Measurements from ENCODE around the gene MYF6.

DNA sequence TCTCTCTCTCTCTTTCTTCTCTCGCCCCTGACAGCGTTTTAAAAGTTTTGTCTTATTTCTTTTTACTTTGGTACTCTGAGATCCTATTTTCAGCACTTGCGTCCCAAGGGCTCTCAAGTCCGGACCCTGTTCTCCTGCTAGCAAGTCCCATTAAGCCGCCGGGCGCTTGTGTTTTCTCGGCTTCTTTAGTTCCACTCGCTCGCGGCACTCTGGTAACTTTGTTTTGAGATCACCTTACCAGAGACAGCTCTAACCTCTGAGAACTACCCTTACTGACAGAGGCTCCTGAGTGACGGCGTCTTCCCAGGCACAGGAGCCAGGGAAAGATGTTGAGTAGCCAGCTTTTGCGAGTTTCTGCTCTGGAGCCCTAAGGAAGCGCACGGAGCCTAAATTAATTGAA is 6.6 kb downstream of the MYF6 start:
- TF ChIP-seq, protein P1, sequence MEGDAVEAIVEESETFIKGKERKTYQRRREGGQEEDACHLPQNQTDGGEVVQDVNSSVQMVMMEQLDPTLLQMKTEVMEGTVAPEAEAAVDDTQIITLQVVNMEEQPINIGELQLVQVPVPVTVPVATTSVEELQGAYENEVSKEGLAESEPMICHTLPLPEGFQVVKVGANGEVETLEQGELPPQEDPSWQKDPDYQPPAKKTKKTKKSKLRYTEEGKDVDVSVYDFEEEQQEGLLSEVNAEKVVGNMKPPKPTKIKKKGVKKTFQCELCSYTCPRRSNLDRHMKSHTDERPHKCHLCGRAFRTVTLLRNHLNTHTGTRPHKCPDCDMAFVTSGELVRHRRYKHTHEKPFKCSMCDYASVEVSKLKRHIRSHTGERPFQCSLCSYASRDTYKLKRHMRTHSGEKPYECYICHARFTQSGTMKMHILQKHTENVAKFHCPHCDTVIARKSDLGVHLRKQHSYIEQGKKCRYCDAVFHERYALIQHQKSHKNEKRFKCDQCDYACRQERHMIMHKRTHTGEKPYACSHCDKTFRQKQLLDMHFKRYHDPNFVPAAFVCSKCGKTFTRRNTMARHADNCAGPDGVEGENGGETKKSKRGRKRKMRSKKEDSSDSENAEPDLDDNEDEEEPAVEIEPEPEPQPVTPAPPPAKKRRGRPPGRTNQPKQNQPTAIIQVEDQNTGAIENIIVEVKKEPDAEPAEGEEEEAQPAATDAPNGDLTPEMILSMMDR (IDR thresholded peaks at IDR 0.05; ENCODE audit: low read depth, low read length), result no peak
- TF ChIP-seq POLR2A (IDR thresholded peaks at IDR 0.05; ENCODE audit: extremely low read depth, insufficient read length), result no peak
- TF ChIP-seq, protein P2, sequence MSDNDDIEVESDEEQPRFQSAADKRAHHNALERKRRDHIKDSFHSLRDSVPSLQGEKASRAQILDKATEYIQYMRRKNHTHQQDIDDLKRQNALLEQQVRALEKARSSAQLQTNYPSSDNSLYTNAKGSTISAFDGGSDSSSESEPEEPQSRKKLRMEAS (IDR thresholded peaks at IDR 0.05; ENCODE audit: low read depth, low read length), result no peak

All from NB4 (cell line).